Mesendoderm (in vitro differentiated cells): ENCODE measurements around the gene TPRG1L.

ENCODE experiments used
- DNase-seq: peaks from one replicate; pipeline ENCODE4 v3.0.0; 2013
- H2AK5ac ChIP-seq: 2 replicates; pipeline ENCODE4 v1.6.1; 2013; ENCODE audit warnings: low read length, inconsistent platforms
- H2BK120ac ChIP-seq: 2 replicates; pipeline ENCODE4 v1.6.1; 2013; ENCODE audit warnings: low read depth, mild to moderate bottlenecking, low read length, moderate library complexity, mixed read lengths
- H2BK15ac ChIP-seq: replicated peaks from 2 replicates; pipeline ENCODE4 v1.6.1; 2013; ENCODE audit warnings: low read depth, mild to moderate bottlenecking, moderate library complexity
- H2BK5ac ChIP-seq: 2 replicates; pipeline ENCODE4 v1.6.1; 2013; ENCODE audit warnings: low read length, inconsistent platforms
- H3K18ac ChIP-seq: 2 replicates; pipeline ENCODE4 v1.6.1; 2013; ENCODE audit warnings: mild to moderate bottlenecking, low read length, mixed read lengths
- H3K23ac ChIP-seq: one replicate; pipeline ENCODE4 v1.6.1; 2013; ENCODE audit warnings: low read length
- H3K27ac ChIP-seq: 2 replicates; pipeline ENCODE4 v1.5.1; 2013; ENCODE audit warnings: low read depth, mild to moderate bottlenecking, inconsistent platforms, low read length, moderate library complexity
- H3K27me3 ChIP-seq: 2 replicates; pipeline ENCODE4 v1.6.1; 2013; ENCODE audit warnings: low read length, control low read depth, mild to moderate bottlenecking, inconsistent platforms; ENCODE audit not compliant: insufficient read depth, poor library complexity
- H3K36me3 ChIP-seq: 2 replicates; pipeline ENCODE4 v1.6.1; 2013; ENCODE audit warnings: low read length, inconsistent platforms; ENCODE audit not compliant: control insufficient read depth, insufficient read depth
- H3K4ac ChIP-seq: one replicate; pipeline ENCODE4 v1.6.1; 2013; ENCODE audit warnings: low read depth, mild to moderate bottlenecking, low read length, moderate library complexity
- H3K4me1 ChIP-seq: 2 replicates; pipeline ENCODE4 v1.6.1; 2013; ENCODE audit warnings: low read depth, low read length, inconsistent platforms; ENCODE audit not compliant: control insufficient read depth
- H3K4me2 ChIP-seq: 2 replicates; pipeline ENCODE4 v1.6.1; 2013; ENCODE audit warnings: low read length
- H3K4me3 ChIP-seq: 2 replicates; pipeline ENCODE4 v1.5.1; 2013; ENCODE audit warnings: mild to moderate bottlenecking, low read length
- H3K56ac ChIP-seq: one replicate; pipeline ENCODE4 v1.6.1; 2013; ENCODE audit warnings: low read length
- H3K79me1 ChIP-seq: 2 replicates; pipeline ENCODE4 v1.6.1; 2013; ENCODE audit warnings: low read length, inconsistent platforms
- H3K79me2 ChIP-seq: 2 replicates; pipeline ENCODE4 v1.6.1; 2013; ENCODE audit warnings: mild to moderate bottlenecking, low read length; ENCODE audit not compliant: control insufficient read depth, insufficient read depth
- H3K9ac ChIP-seq: 2 replicates; pipeline ENCODE4 v1.6.1; 2013; ENCODE audit warnings: low read length, inconsistent platforms
- H4K5ac ChIP-seq: one replicate; pipeline ENCODE4 v1.6.1; 2013; ENCODE audit warnings: low read length
- H4K8ac ChIP-seq: one replicate; pipeline ENCODE4 v1.6.1; 2013; ENCODE audit warnings: low read depth, mild to moderate bottlenecking, control low read depth, low read length, moderate library complexity
- WGBS: extraction: QIAGEN DNeasy Blood & Tissue Kit; methylation state at CpG from one replicate; pipeline ENCODE4 v1.1.7; 2013; ENCODE audit warnings: low lambda C conversion rate, missing lambda C conversion rate; ENCODE audit not compliant: insufficient coverage; ENCODE audit errors: extremely low coverage; 5-methylcytosine and 5-hydroxymethylcytosine counted together

The TPRG1L gene

GRCh38 chr1:3649342-3650247 is 24.8 kb downstream of the TPRG1L start, which contains the start of gene WRAP73:
Gene WRAP73, minus strand, starts transcription at chr1:3650103. Its CDS starts 104 bp downstream, at chr1:3649999.
- Histone ChIP-seq H3K56ac (peak within 1 kb of the TSS; percentile 92), H4K8ac (no peak within 1 kb of the TSS), H3K4ac (no peak within 1 kb of the TSS), H3K4me2 (peak within 1 kb of the TSS; percentile 66), H3K79me2 (no peaks in the 10 kb centered on the region), H2BK120ac (no peak within 1 kb of the TSS), H3K36me3 (no peaks in the 10 kb centered on the region), H2AK5ac (no peak within 1 kb of the TSS), H3K9ac (peak within 1 kb of the TSS; percentile 81), H3K27ac (no peak within 1 kb of the TSS), H3K18ac (no peak within 1 kb of the TSS), H4K5ac (no peak within 1 kb of the TSS), H3K79me1 (peaks cover 4% of the 10 kb centered on the region), H2BK15ac (no peak within 1 kb of the TSS), H3K27me3 (peaks cover 41% of the 10 kb centered on the region), H3K4me3 (peak within 1 kb of the TSS; percentile 86), H3K4me1 (no peaks in the 10 kb centered on the region), H2BK5ac (no peak within 1 kb of the TSS), H3K23ac (peak within 1 kb of the TSS; percentile 66)
- WGBS: no CpG with 5 or more reads among the region's 60 CpGs
- DNase-seq: peak; percentile 96

- Histone ChIP-seq H2AK5ac (no peak overlapping the region), H2BK5ac (no peak overlapping the region), H3K23ac (no peak overlapping the region), H3K27ac (no peak overlapping the region), H3K9ac (peak overlapping the region; percentile 34), H3K79me1 (peaks cover 4% of the 10 kb centered on the region), H4K8ac (no peak overlapping the region), H2BK120ac (no peak overlapping the region), H3K36me3 (no peaks in the 10 kb centered on the region), H2BK15ac (no peak overlapping the region), H3K4ac (no peak overlapping the region), H3K18ac (no peak overlapping the region), H3K27me3 (peaks cover 46% of the 10 kb centered on the region), H3K4me3 (no peak overlapping the region), H3K4me2 (peak overlapping the region; percentile 66), H3K4me1 (no peaks in the 10 kb centered on the region), H3K56ac (peak overlapping the region; percentile 15), H3K79me2 (no peaks in the 10 kb centered on the region), H4K5ac (no peak overlapping the region)
- WGBS: no CpG with 5 or more reads among the region's 50 CpGs
- DNase-seq: no peak
Measured at GRCh38 chr1:3650248-3651025, 25.6 kb downstream of the TPRG1L start.

GRCh38 chr1:3651026-3651929 is 26.5 kb downstream of the TPRG1L start:
- peak overlapping the region; percentile 32 for H3K9ac ChIP-seq
- H2BK5ac ChIP-seq: no peak overlapping the region
- H3K56ac ChIP-seq: peak overlapping the region; percentile 60
- H3K23ac ChIP-seq: peak overlapping the region; percentile 45
- no peaks in the 10 kb centered on the region for H3K36me3 ChIP-seq
- no peak overlapping the region for H3K4me3 ChIP-seq
- no peak overlapping the region for H2BK120ac ChIP-seq
- H3K4me2 ChIP-seq: peak overlapping the region; percentile 66
- H3K18ac ChIP-seq: no peak overlapping the region
- no peak overlapping the region for H2BK15ac ChIP-seq
- no peak overlapping the region for H3K4ac ChIP-seq
- H3K4me1 ChIP-seq: no peaks in the 10 kb centered on the region
- no peak overlapping the region for H3K27ac ChIP-seq
- H4K5ac ChIP-seq: no peak overlapping the region
- DNase-seq: peak; percentile 66
- peaks cover 4% of the 10 kb centered on the region for H3K79me1 ChIP-seq
- H2AK5ac ChIP-seq: no peak overlapping the region
- WGBS: no CpG with 5 or more reads among the region's 83 CpGs
- H4K8ac ChIP-seq: no peak overlapping the region
- peaks cover 48% of the 10 kb centered on the region for H3K27me3 ChIP-seq
- no peaks in the 10 kb centered on the region for H3K79me2 ChIP-seq

GRCh38 chr1:3651930-3652547 is 27.2 kb downstream of the TPRG1L start, which contains the start of gene TP73:
Gene TP73, plus strand, starts transcription at chr1:3652516. Its CDS starts 29,850 bp downstream, at chr1:3682366.
- H2AK5ac ChIP-seq: no peak within 1 kb of the TSS
- no peak within 1 kb of the TSS for H3K4ac ChIP-seq
- H2BK15ac ChIP-seq: no peak within 1 kb of the TSS
- H3K79me2 ChIP-seq: no peaks in the 10 kb centered on the region
- peaks cover 4% of the 10 kb centered on the region for H3K79me1 ChIP-seq
- peak within 1 kb of the TSS; percentile 60 for H3K56ac ChIP-seq
- peaks cover 48% of the 10 kb centered on the region for H3K27me3 ChIP-seq
- H3K23ac ChIP-seq: peak within 1 kb of the TSS; percentile 45
- WGBS: no CpG with 5 or more reads among the region's 80 CpGs
- no peaks in the 10 kb centered on the region for H3K36me3 ChIP-seq
- H3K27ac ChIP-seq: no peak within 1 kb of the TSS
- H3K4me2 ChIP-seq: peak within 1 kb of the TSS; percentile 66
- peak within 1 kb of the TSS; percentile 32 for H3K9ac ChIP-seq
- peak; percentile 11 for DNase-seq
- no peak within 1 kb of the TSS for H3K18ac ChIP-seq
- H2BK5ac ChIP-seq: no peak within 1 kb of the TSS
- no peak within 1 kb of the TSS for H3K4me3 ChIP-seq
- H3K4me1 ChIP-seq: no peaks in the 10 kb centered on the region
- H4K8ac ChIP-seq: no peak within 1 kb of the TSS
- H2BK120ac ChIP-seq: no peak within 1 kb of the TSS
- no peak within 1 kb of the TSS for H4K5ac ChIP-seq
